DOHH2 (cell line): ENCODE measurements around the gene SHPK.

Experiments
- H3F3A ChIP-seq: fragments of 200-600 bp; sonication (generic), shearing (Covaris generic); 2 replicates; pipeline ENCODE4 v1.6.0; 2016; ENCODE audit warnings: antibody characterized with exemption, mild to moderate bottlenecking; ENCODE audit not compliant: control insufficient read depth, insufficient read depth
- H3K27ac ChIP-seq: fragments of 200-600 bp; sonication (generic); 2 replicates; pipeline ENCODE4 v1.5.1; 2014; ENCODE audit warnings: low read depth, mild to moderate bottlenecking, low read length, moderate library complexity
- H3K27me3 ChIP-seq: fragments of 200-600 bp; sonication (generic); 2 replicates; pipeline ENCODE4 v1.6.1; 2014; ENCODE audit warnings: mild to moderate bottlenecking, low read length, mixed read lengths; ENCODE audit not compliant: control insufficient read depth
- H3K36me3 ChIP-seq: fragments of 200-600 bp; sonication (generic); 2 replicates; pipeline ENCODE4 v1.6.1; 2014; ENCODE audit warnings: mild to moderate bottlenecking, low read length, moderate library complexity, mixed read lengths; ENCODE audit not compliant: control insufficient read depth
- H3K4me1 ChIP-seq: fragments of 200-600 bp; sonication (generic); 2 replicates; pipeline ENCODE4 v1.6.1; 2014; ENCODE audit warnings: mild to moderate bottlenecking, low read length, mixed read lengths; ENCODE audit not compliant: control insufficient read depth
- H3K4me2 ChIP-seq: fragments of 200-600 bp; sonication (generic); 2 replicates; pipeline ENCODE4 v1.6.0; 2014; ENCODE audit warnings: mild to moderate bottlenecking, low read length, moderate library complexity
- H3K4me3 ChIP-seq: fragments of 200-600 bp; sonication (generic); 2 replicates; pipeline ENCODE4 v1.5.1; 2014; ENCODE audit warnings: mild to moderate bottlenecking, low read length, mixed read lengths
- H3K79me2 ChIP-seq: fragments of 200-600 bp; sonication (generic); 2 replicates; pipeline ENCODE4 v1.6.1; 2014; ENCODE audit warnings: mild to moderate bottlenecking, low read length, mixed read lengths; ENCODE audit not compliant: control insufficient read depth
- H3K9me2 ChIP-seq: fragments of 200-600 bp; sonication (generic); replicated peaks from 2 replicates; pipeline ENCODE4 v1.6.1; 2014; ENCODE audit warnings: mild to moderate bottlenecking, low read length, mixed read lengths; ENCODE audit not compliant: control insufficient read depth
- H3K9me3 ChIP-seq: fragments of 200-600 bp; sonication (generic); 2 replicates; pipeline ENCODE4 v1.6.1; 2014; ENCODE audit warnings: antibody characterized with exemption, low read length, mixed read lengths; ENCODE audit not compliant: control insufficient read depth, insufficient read depth
- H4K20me1 ChIP-seq: fragments of 200-600 bp; sonication (generic); 2 replicates; pipeline ENCODE4 v1.6.0; 2014; ENCODE audit warnings: low read depth, mild to moderate bottlenecking, antibody characterized with exemption, low read length, moderate library complexity; ENCODE audit not compliant: control insufficient read depth, insufficient read depth
- CTCF ChIP-seq: fragments of 200-600 bp; sonication (generic); IDR thresholded peaks from one replicate; pipeline ENCODE4 v1.5.1; 2014; ENCODE audit warnings: antibody characterized with exemption, mild to moderate bottlenecking, low read depth, low read length; ENCODE audit not compliant: poor library complexity, severe bottlenecking
- EZH2phosphoT487 ChIP-seq: fragments of 200-600 bp; sonication (generic); IDR thresholded peaks from 2 replicates; pipeline ENCODE4 v1.6.1; 2017; ENCODE audit warnings: borderline replicate concordance, mild to moderate bottlenecking, antibody characterized with exemption, low read length, moderate library complexity, mixed read lengths

SHPK gene

GRCh38 chr17:3645310-3645709 is 9.3 kb upstream of the SHPK start:
- TF ChIP-seq CTCF: no peak
- TF ChIP-seq EZH2phosphoT487: no peak
- Histone ChIP-seq H3K9me3 (no peaks in the 10 kb centered on the region), H3K27ac (no peak overlapping the region), H3K4me2 (no peak overlapping the region), H3K4me1 (peaks cover 22% of the 10 kb centered on the region), H4K20me1 (no peaks in the 10 kb centered on the region), H3K4me3 (no peak overlapping the region), H3F3A (peaks cover 3% of the 10 kb centered on the region; the same call in 1 of the 2 replicates), H3K36me3 (no peaks in the 10 kb centered on the region), H3K9me2 (no peaks in the 10 kb centered on the region), H3K27me3 (no peaks in the 10 kb centered on the region), H3K79me2 (no peaks in the 10 kb centered on the region)

GRCh38 chr17:3643889-3644349 is 7.9 kb upstream of the SHPK start:
- Histone ChIP-seq H3K4me1 (peaks cover 30% of the 10 kb centered on the region), H3K27ac (no peak overlapping the region), H3F3A (peaks cover 8% of the 10 kb centered on the region), H3K9me2 (no peaks in the 10 kb centered on the region), H3K79me2 (no peaks in the 10 kb centered on the region), H3K27me3 (no peaks in the 10 kb centered on the region), H4K20me1 (no peaks in the 10 kb centered on the region), H3K9me3 (no peaks in the 10 kb centered on the region), H3K36me3 (no peaks in the 10 kb centered on the region), H3K4me2 (no peak overlapping the region), H3K4me3 (no peak overlapping the region)
- TF ChIP-seq EZH2phosphoT487 (no peak), CTCF (no peak)

GRCh38 chr17:3641717-3642486 is 5.9 kb upstream of the SHPK start:
- no peak overlapping the region for H3K4me3 ChIP-seq
- H3K4me2 ChIP-seq: no peak overlapping the region
- peaks cover 8% of the 10 kb centered on the region for H3F3A ChIP-seq
- H3K4me1 ChIP-seq: peaks cover 31% of the 10 kb centered on the region
- no peaks in the 10 kb centered on the region for H3K36me3 ChIP-seq
- H3K9me3 ChIP-seq: no peaks in the 10 kb centered on the region
- H4K20me1 ChIP-seq: no peaks in the 10 kb centered on the region
- no peak for TF ChIP-seq EZH2phosphoT487
- no peak for TF ChIP-seq CTCF
- H3K27me3 ChIP-seq: no peaks in the 10 kb centered on the region
- H3K9me2 ChIP-seq: no peaks in the 10 kb centered on the region
- H3K27ac ChIP-seq: no peak overlapping the region
- H3K79me2 ChIP-seq: no peaks in the 10 kb centered on the region
